ENCODE results near the gene JAZF1. TPM values are rescaled to one million over a fixed set of nuclear protein-coding genes. Genes with fewer than 3 reads are reported as not detected.

Gene JAZF1
- total and polyA plus RNA-seq, 2 of the 4 experiments (the other 2 are of a cell fraction) = 8.4 to 10.5 TPM

GRCh38 chr7:27883696-27884095 is 296.9 kb downstream of the JAZF1 start:
- Histone ChIP-seq H3K56ac (ENCODE audit: extremely low read depth, insufficient read depth, low read length) (no peak overlapping the region), H2BK5ac (ENCODE audit: low read depth, low read length, poor library complexity, severe bottlenecking) (no peak overlapping the region), H3K36me3 (ENCODE audit: control insufficient read depth, insufficient read depth, low read length) (no peaks in the 10 kb centered on the region), H3K23ac (ENCODE audit: low read depth, low read length) (no peak overlapping the region), H3K9me3 (ENCODE audit: control insufficient read depth, insufficient read depth, low read length) (no peaks in the 10 kb centered on the region), H2BK15ac (ENCODE audit: low read depth, low read length) (no peak overlapping the region), H3K27me3 (ENCODE audit: control insufficient read depth, insufficient read depth, low read length) (no peaks in the 10 kb centered on the region), H2AK5ac (ENCODE audit: low read depth, low read length) (no peak overlapping the region), H2AFZ (replicated peaks; ENCODE audit: low read length, poor library complexity) (no peak overlapping the region), H4K8ac (ENCODE audit: low read depth in 2 of 2, low read length in 2 of 2) (no peak overlapping the region), H4K91ac (ENCODE audit: insufficient read depth, low read depth, low read length) (0 out of 2 replicates have a peak overlapping the region, but pooled peaks have one; percentile 4), H3K9me1 (ENCODE audit: insufficient read depth, low read length) (0 out of 2 replicates have a peak, but pooled peaks cover 5% of the 10 kb centered on the region), H4K20me1 (ENCODE audit: insufficient read depth, low read length) (no peaks in the 10 kb centered on the region), H3K14ac (replicated peaks; ENCODE audit: low read depth, low read length) (no peak overlapping the region), H3K18ac (ENCODE audit: low read depth, low read length) (no peak overlapping the region), H3K4me1 (ENCODE audit: control insufficient read depth, insufficient read depth, low read length) (peaks cover 7% of the 10 kb centered on the region), H2AK9ac (replicated peaks; ENCODE audit: low read depth, low read length, poor library complexity) (no peak overlapping the region), H3K79me1 (ENCODE audit: low read depth in 1 of 2, low read length in 2 of 2) (peaks cover 0 to 18% of the 10 kb centered on the region in 2 experiments; a peak in 3 of 4 replicates), H3K4ac (ENCODE audit: low read depth, low read length) (no peak overlapping the region), H3K4me3 (ENCODE audit: insufficient read depth, low read depth, low read length) (no peak overlapping the region), H2BK20ac (ENCODE audit: low read depth, low read length) (no peak overlapping the region), H3K27ac (ENCODE audit: insufficient read depth, low read length) (no peak overlapping the region), H3K4me2 (ENCODE audit: low read depth, low read length) (peak overlapping the region; percentile 10; the same call in 1 of the 2 replicates), H3K9ac (ENCODE audit: low read depth, low read length) (no peak overlapping the region), H2BK120ac (ENCODE audit: low read depth, low read length) (peak overlapping the region; percentile 44; the same call in 1 of the 2 replicates), H4K5ac (ENCODE audit: low read depth, low read length) (no peak overlapping the region)
- ChIA-PET POLR2A (ENCODE audit: unreplicated experiment) (no interaction called here), CTCF (no interaction called here)
- no TSS peak for BruUV-seq (replicated peaks)
- no CpG with 5 or more reads among the region's 4 CpGs for WGBS, 2 experiments (ENCODE audit: extremely low coverage in 2 of 2, insufficient read length in 1 of 2)
- dilution Hi-C loops (cut with HindIII; ENCODE audit: low sequenced_read_pairs, unreplicated experiment) (no loop called here), intact Hi-C loops (cut with micrococcal nuclease) (no loop called here), in situ Hi-C loops (cut with MboI; ENCODE audit: low sequenced_read_pairs) (no loop called here)
- TF ChIP-seq SMC3 (IDR thresholded peaks at IDR 0.05; ENCODE audit: low read depth, low read length) = no peak
- TF ChIP-seq CEBPB (IDR thresholded peaks at IDR 0.05; ENCODE audit: low read depth, low read length) = no peak
- no peak for TF ChIP-seq NFE2L2 (IDR thresholded peaks at IDR 0.05; ENCODE audit: low read depth, low read length)
- TF ChIP-seq ELK1 (IDR thresholded peaks at IDR 0.05; ENCODE audit: borderline replicate concordance, low read depth, low read length) = no peak
- no peak for TF ChIP-seq POLR2A (IDR thresholded peaks at IDR 0.05; ENCODE audit: low read depth, low read length)
- no peak for TF ChIP-seq RAD21 (IDR thresholded peaks at IDR 0.05; ENCODE audit: low read length)
- TF ChIP-seq RCOR1 (IDR thresholded peaks at IDR 0.05; ENCODE audit: insufficient replicate concordance, low read length) = no peak
- TF ChIP-seq CTCF (conservative IDR thresholded peaks at IDR 0.05; ENCODE audit: low read depth, low read length) = no peak
- no peak for TF ChIP-seq MXI1 (IDR thresholded peaks at IDR 0.05; ENCODE audit: borderline replicate concordance, low read depth, low read length)
- TF ChIP-seq USF2 (IDR thresholded peaks at IDR 0.05; ENCODE audit: low read depth, low read length) = no peak
- no peak for TF ChIP-seq MAZ (IDR thresholded peaks at IDR 0.05; ENCODE audit: borderline replicate concordance, low read depth, low read length)
- no peak for TF ChIP-seq BHLHE40 (IDR thresholded peaks at IDR 0.05; ENCODE audit: low read depth, low read length)
- TF ChIP-seq CHD1 (IDR thresholded peaks at IDR 0.05; ENCODE audit: low read depth, low read length) = no peak
- peak; percentile 64; the same call in 1 of the 2 replicates for ATAC-seq (ENCODE audit: low read depth)
- DNase-seq = peak; percentile 33

Measured in IMR-90 (cell line).